ENCODE results near the gene EBNA1BP2.

DNA sequence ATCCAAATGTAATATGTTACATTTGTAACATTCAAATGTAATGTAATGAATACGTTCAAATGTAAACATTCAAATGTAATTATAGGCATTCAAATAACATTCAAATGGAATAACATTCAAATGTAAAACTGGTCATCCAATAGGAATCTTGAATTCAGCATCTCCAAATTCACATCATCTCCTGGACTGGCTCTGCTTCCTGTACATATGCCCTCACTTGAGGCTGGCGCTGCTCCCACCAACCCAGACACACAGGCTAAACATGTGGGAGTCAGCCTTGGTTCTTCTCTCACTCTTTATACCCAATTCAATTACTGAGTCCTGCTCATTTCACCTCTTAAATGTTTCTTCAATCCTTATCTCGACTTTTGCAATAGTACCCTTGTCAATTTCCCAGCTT lies 6.9 kb downstream of the EBNA1BP2 start:
- TF ChIP-seq, protein P1, sequence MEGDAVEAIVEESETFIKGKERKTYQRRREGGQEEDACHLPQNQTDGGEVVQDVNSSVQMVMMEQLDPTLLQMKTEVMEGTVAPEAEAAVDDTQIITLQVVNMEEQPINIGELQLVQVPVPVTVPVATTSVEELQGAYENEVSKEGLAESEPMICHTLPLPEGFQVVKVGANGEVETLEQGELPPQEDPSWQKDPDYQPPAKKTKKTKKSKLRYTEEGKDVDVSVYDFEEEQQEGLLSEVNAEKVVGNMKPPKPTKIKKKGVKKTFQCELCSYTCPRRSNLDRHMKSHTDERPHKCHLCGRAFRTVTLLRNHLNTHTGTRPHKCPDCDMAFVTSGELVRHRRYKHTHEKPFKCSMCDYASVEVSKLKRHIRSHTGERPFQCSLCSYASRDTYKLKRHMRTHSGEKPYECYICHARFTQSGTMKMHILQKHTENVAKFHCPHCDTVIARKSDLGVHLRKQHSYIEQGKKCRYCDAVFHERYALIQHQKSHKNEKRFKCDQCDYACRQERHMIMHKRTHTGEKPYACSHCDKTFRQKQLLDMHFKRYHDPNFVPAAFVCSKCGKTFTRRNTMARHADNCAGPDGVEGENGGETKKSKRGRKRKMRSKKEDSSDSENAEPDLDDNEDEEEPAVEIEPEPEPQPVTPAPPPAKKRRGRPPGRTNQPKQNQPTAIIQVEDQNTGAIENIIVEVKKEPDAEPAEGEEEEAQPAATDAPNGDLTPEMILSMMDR (IDR thresholded peaks at IDR 0.05; ENCODE audit: insufficient read depth, low read depth, low read length) = no peak
- no peak for TF ChIP-seq EZH2 (IDR thresholded peaks at IDR 0.05; ENCODE audit: insufficient read depth, low read length)
